ENCODE data around the gene GRM4.

Gene GRM4

DNA sequence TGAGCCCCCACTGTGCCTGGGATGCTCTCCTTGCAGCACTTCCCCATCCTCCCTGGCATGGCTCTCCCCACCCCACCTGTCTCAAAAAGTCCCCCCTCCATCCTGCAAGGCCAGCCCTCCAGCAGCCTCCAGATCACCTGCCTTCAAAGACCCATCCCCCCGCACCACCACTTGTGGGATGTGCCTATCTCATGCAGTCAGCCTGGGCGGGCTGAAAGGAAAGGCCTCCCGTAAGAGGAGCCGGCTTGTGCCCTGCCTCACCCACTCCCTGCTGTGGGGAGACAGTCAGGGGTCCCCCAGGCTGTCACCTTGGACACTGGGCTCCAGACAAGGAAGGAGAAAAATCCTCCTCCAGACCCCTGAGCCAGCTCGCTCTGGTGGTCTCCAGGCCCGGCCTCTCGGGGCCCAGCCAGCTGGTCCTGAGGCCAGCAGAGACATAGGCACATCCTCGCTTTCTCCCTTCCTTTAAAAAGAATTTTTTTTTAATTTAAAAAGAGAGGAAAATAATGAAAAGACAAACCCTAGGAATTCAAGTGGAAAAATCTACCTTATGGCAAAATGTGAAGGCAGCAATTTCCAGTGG lies 77.3 kb downstream of the GRM4 start:
- H3K9me3 ChIP-seq, result no peaks in the 10 kb centered on the region
- DNase-seq, result no peak
- H3K4me1 ChIP-seq, result peaks cover 0 to 10% (median 4%) of the 10 kb centered on the region in 4 donors
- no peaks in the 10 kb centered on the region for H3K36me3 ChIP-seq
- H3K4me3 ChIP-seq, result no peak overlapping the region
- TF ChIP-seq, protein P1, sequence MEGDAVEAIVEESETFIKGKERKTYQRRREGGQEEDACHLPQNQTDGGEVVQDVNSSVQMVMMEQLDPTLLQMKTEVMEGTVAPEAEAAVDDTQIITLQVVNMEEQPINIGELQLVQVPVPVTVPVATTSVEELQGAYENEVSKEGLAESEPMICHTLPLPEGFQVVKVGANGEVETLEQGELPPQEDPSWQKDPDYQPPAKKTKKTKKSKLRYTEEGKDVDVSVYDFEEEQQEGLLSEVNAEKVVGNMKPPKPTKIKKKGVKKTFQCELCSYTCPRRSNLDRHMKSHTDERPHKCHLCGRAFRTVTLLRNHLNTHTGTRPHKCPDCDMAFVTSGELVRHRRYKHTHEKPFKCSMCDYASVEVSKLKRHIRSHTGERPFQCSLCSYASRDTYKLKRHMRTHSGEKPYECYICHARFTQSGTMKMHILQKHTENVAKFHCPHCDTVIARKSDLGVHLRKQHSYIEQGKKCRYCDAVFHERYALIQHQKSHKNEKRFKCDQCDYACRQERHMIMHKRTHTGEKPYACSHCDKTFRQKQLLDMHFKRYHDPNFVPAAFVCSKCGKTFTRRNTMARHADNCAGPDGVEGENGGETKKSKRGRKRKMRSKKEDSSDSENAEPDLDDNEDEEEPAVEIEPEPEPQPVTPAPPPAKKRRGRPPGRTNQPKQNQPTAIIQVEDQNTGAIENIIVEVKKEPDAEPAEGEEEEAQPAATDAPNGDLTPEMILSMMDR (IDR thresholded peaks at IDR 0.05), result no peak
- no peak overlapping the region for H3K27ac ChIP-seq
- intact Hi-C loops (cut with DNase I; ENCODE audit: low total_unique reads), result no loop called here
- peaks cover 0 to 86% of the 10 kb centered on the region in 2 donors for H3K27me3 ChIP-seq

DNA sequence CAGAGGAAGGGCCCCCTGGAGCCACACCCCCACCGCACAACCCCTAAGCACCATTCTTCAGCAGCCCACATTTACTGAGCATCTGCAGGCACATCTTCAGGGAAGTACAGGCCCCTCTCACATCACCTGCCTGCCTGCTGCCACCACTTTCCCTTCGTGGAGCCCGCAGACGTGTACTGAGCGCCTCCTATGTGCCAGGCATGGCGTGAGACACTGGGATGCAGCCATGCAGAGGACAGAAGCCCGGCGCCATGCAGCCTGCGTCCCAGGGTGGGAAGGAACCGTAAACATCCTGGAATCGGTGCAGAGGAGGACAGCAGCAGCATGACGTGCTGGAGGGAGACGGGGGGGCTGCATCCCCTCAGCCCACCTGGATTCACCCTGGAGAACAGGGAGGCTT lies 78.1 kb downstream of the GRM4 start:
- intact Hi-C loops (cut with DNase I; ENCODE audit: low total_unique reads), result no loop called here
- no peak overlapping the region for H3K4me3 ChIP-seq
- no peaks in the 10 kb centered on the region for H3K36me3 ChIP-seq
- H3K27ac ChIP-seq, result no peak overlapping the region
- H3K4me1 ChIP-seq, result peaks cover 0 to 10% (median 4%) of the 10 kb centered on the region in 4 donors
- no peaks in the 10 kb centered on the region for H3K9me3 ChIP-seq
- H3K27me3 ChIP-seq, result peaks cover 0 to 90% of the 10 kb centered on the region in 2 donors
- no peak for DNase-seq
- TF ChIP-seq, protein P1 (IDR thresholded peaks at IDR 0.05), result no peak

DNA sequence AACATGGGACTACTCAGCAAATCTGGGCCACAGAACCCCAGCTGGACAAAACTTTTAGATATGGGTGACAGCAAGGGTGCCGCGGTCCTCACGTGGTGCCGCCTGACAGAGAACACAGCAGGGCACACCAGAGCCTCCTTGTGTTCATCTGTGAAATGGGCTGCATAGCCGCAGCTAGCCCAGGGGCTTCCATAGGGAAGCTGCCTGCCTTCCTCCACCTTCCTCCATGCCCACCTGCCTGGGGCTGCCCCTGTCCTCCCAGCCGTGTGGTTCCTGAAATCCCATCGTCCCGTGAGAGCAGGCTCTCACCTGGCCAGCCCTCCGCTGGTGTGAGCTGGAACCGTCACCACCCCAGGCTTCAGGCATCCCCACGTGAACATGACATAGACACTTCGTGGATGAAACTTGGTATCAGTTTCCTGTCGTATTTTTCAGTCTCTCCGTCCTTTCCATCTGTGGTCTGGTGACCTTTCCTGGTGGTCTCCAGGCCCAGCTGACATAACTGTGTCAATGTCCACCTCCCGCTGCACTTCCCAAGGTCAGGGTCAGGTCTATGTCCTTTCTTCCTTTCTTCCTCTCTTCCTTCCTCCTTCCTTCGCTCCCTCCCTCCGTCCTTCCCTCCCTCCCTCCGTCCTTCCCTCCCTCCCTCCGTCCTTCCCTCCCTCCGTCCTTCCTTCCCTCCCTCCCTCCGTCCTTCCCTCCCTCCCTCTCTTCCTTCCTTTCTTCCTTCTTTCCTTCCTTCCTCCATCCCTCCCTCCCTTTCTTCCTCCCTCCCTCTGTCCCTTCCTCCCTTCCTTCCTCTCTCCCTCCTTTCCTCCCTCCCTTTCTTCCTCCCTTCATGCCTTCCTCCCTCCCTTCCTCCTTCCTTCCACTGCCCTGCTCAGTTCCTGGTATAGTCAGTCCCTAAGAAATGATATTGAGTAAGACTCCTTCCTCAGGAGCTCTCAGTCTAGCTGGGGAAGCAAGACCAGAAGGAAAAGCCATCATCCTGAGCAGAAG lies 78.8 kb downstream of the GRM4 start:
- intact Hi-C loops (cut with DNase I; ENCODE audit: low total_unique reads), result no loop called here
- no peak overlapping the region for H3K27ac ChIP-seq
- H3K9me3 ChIP-seq, result no peaks in the 10 kb centered on the region
- H3K27me3 ChIP-seq, result peaks cover 0 to 90% of the 10 kb centered on the region in 2 donors
- no peaks in the 10 kb centered on the region for H3K36me3 ChIP-seq
- no peak overlapping the region for H3K4me3 ChIP-seq
- TF ChIP-seq, protein P1 (IDR thresholded peaks at IDR 0.05), result no peak
- DNase-seq, result no peak
- peaks cover 0 to 10% (median 4%) of the 10 kb centered on the region in 4 donors for H3K4me1 ChIP-seq

DNA sequence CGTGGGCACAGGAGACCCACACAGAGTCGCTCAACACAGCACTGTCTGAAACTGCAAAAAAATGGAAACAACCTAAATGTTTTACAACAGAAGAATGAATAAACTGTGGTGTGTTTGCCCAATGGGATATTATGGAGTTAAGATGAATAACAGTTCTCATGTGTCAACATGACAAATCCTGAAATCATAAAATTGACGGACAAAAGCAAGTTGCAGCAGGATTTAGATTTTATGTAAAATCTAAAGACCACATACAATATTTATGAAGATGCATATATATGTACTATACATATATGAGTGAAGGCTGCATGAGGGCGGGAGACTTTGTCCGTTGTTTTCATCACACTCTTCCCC lies 79.7 kb downstream of the GRM4 start:
- Histone ChIP-seq H3K36me3 (no peaks in the 10 kb centered on the region), H3K4me3 (no peak overlapping the region), H3K9me3 (no peaks in the 10 kb centered on the region), H3K27me3 (peaks cover 0 to 95% of the 10 kb centered on the region in 2 donors), H3K4me1 (peaks cover 0 to 10% (median 4%) of the 10 kb centered on the region in 4 donors), H3K27ac (no peak overlapping the region)
- intact Hi-C loops (cut with DNase I; ENCODE audit: low total_unique reads), result no loop called here
- TF ChIP-seq, protein P1 (IDR thresholded peaks at IDR 0.05), result no peak
- no peak for DNase-seq

DNA sequence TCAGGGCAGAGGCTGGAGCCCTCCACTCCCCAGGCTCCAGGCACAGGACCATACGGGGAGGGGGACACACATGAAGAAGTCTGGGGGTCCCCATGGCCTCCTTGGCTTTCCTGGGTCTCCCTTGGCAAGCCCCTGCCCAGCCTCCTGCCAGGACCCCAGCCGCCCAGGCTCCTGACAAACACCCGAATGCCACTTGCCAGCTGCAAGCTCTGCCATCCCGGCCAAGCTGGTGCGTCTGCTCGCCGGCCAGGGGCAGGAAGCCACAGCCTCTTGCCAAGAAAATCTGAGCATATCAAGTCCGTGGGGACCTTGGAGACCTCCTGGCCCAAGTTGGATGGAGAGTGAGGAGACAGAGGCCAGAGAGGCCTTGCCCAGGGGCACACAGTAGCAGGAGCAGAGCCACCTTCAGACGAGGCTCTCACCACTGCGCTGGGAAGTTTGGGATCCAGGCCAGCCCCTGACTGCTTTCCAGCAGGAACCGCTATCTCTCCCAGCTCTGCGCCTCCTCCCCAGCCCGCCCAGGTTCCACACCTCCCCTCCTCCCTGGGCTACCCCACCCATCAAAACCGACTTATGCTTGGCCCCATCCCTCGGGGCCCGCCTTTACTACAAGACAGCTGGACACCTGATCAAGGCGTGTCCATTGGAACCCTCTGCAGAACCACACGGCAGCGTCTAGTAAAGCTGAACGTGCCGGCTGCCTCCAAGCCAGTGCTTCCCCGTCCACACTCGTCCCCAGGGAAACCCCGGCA lies 80.2 kb downstream of the GRM4 start:
- H3K9me3 ChIP-seq, result no peaks in the 10 kb centered on the region
- no peaks in the 10 kb centered on the region for H3K36me3 ChIP-seq
- intact Hi-C loops (cut with DNase I; ENCODE audit: low total_unique reads), result no loop called here
- no peak overlapping the region for H3K27ac ChIP-seq
- DNase-seq, result no peak
- H3K27me3 ChIP-seq, result peaks cover 0 to 96% of the 10 kb centered on the region in 2 donors
- H3K4me1 ChIP-seq, result peaks cover 0 to 10% (median 4%) of the 10 kb centered on the region in 4 donors
- no peak overlapping the region for H3K4me3 ChIP-seq
- TF ChIP-seq, protein P1 (IDR thresholded peaks at IDR 0.05), result no peak
